ENCODE measurements around the gene HSD17B8. TPM values are rescaled to one million over a fixed set of nuclear protein-coding genes. Genes with fewer than 3 reads are reported as not detected.

HSD17B8 gene
- total RNA-seq, 2 experiments from 2014 or later, result 31.1 to 32.6 TPM

DNA sequence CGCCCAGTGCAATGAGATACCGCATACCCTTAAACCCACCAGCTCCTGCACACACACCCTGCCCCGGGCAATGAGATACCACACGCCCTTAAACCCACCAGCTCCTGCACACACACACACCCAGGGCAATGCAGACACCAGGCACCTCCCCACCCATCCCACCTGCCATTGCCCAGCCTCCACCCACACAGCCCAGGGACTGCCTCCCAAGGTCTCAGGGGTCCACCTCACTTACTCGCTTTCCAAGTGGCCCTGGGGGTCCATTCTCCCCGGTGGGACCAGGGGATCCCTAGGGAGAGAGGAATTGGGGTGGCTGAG lies 36.2 kb upstream of the HSD17B8 start:
- H3K4me1 Mint-ChIP-seq, result peaks cover 2% of the 10 kb centered on the region
- no peaks in the 10 kb centered on the region for H3K36me3 Mint-ChIP-seq
- H3K27ac Mint-ChIP-seq, result no peak overlapping the region
- no peak overlapping the region for H3K4me3 Mint-ChIP-seq
- H3K27me3 Mint-ChIP-seq, result no peaks in the 10 kb centered on the region
- H3K9me3 Mint-ChIP-seq, result no peaks in the 10 kb centered on the region
- no peak for DNase-seq

DNA sequence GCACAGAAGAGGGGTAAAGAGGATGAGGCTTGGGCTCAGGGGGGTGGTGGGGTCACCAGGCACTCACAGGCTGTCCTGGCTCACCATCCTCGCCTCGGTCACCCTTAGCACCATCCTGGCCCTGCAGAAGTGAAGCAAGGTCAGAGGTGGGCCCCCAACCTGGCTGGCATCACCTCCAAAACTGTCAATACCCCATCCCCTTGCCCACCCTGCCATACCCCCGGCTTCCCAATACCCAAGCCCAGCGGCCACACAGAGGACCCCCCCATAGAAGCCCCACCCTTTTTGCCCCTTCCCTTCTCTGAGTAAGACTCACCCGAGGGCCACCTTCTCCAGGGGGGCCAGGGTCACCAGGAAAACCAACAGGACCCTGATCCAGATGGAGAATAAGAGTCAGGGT lies 35.8 kb upstream of the HSD17B8 start:
- no peaks in the 10 kb centered on the region for H3K27me3 Mint-ChIP-seq
- no peak overlapping the region for H3K27ac Mint-ChIP-seq
- no peak for DNase-seq
- no peaks in the 10 kb centered on the region for H3K36me3 Mint-ChIP-seq
- H3K9me3 Mint-ChIP-seq, result no peaks in the 10 kb centered on the region
- H3K4me3 Mint-ChIP-seq, result no peak overlapping the region
- peaks cover 2% of the 10 kb centered on the region for H3K4me1 Mint-ChIP-seq

DNA sequence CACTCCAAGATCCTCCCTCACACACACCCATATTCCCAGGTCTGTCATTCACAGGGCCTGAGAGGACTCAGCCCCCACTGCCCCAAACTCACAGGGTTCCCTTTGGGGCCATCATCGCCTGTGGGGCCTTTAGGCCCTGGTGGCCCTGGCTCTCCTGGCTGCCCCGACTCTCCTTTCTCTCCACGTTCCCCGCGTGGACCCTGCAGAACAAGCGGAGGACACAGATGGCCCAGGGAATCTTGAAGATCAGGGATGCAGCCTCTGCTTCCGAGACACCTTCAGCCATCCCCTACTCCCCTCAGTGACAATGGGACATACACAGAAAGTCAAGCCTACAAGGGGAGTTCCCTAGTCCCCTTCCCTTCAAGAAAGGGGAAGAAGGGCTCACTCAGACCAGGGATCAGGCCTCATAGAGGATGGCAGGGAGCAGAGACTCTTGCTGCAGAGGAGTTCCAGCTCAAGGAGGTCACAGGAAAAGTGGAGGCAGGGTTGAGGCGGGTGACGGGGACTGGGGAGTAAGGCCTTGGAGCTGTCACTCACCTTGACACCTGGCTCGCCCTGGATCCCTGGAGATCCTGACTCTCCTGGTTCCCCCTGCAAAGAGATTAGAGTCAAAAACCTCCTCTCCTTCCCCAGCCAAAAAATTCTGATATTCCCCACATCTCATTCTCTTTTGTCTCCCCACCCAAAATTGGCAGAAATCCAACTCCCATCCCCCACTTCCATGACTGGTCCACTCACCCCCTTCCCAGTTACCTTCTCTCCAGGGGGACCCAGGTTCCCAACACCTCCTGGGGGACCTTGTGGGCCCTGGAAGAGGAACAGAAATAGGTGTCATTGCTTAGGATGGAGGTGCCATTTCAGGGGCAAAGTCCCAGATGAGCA lies 34.9 kb upstream of the HSD17B8 start:
- no peak overlapping the region for H3K27ac Mint-ChIP-seq
- no peak for DNase-seq
- no peaks in the 10 kb centered on the region for H3K9me3 Mint-ChIP-seq
- H3K36me3 Mint-ChIP-seq, result no peaks in the 10 kb centered on the region
- H3K4me3 Mint-ChIP-seq, result no peak overlapping the region
- no peaks in the 10 kb centered on the region for H3K27me3 Mint-ChIP-seq
- H3K4me1 Mint-ChIP-seq, result peaks cover 2% of the 10 kb centered on the region

DNA sequence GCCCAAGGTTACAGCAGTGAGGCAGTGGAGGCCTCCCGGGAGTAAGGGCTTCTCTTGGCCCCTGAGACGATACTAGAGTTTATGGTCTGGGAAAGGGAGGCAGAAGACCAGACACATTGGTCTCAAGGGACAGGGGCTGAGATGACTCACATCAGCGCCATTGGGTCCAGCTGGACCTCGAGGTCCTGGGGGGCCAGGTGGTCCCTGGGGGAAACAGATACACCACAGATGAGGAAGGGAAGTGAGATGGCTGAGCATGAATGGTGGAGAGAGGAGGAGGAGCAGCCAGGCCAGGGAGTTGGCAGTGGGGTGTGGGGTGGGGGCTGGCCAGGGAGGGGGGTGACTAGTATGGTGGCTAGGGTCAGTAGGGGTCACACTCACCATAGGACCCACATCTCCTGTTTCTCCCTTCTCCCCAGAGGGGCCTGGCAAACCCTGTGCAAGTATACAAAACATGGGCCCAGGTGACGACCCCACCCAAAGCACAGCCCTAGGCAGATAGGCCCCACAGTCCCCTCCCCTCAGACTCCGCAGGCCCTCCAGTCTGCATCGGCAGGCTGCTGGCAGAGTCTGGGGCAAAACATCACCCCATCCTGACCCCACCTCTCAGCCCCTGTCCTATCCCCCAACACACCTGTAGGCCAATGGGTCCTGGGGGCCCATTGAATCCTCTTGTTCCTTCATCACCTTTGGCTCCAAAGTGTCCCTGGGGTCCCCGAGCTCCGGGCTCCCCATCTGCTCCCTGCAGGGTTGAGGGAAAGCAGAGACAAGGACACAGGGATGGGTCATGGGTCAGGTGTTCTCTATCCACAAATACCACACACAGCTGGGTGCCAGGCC lies 34.1 kb upstream of the HSD17B8 start:
- H3K4me3 Mint-ChIP-seq, result no peak overlapping the region
- H3K4me1 Mint-ChIP-seq, result peaks cover 2% of the 10 kb centered on the region
- DNase-seq, result no peak
- H3K36me3 Mint-ChIP-seq, result no peaks in the 10 kb centered on the region
- H3K27ac Mint-ChIP-seq, result no peak overlapping the region
- H3K9me3 Mint-ChIP-seq, result no peaks in the 10 kb centered on the region
- no peaks in the 10 kb centered on the region for H3K27me3 Mint-ChIP-seq

DNA sequence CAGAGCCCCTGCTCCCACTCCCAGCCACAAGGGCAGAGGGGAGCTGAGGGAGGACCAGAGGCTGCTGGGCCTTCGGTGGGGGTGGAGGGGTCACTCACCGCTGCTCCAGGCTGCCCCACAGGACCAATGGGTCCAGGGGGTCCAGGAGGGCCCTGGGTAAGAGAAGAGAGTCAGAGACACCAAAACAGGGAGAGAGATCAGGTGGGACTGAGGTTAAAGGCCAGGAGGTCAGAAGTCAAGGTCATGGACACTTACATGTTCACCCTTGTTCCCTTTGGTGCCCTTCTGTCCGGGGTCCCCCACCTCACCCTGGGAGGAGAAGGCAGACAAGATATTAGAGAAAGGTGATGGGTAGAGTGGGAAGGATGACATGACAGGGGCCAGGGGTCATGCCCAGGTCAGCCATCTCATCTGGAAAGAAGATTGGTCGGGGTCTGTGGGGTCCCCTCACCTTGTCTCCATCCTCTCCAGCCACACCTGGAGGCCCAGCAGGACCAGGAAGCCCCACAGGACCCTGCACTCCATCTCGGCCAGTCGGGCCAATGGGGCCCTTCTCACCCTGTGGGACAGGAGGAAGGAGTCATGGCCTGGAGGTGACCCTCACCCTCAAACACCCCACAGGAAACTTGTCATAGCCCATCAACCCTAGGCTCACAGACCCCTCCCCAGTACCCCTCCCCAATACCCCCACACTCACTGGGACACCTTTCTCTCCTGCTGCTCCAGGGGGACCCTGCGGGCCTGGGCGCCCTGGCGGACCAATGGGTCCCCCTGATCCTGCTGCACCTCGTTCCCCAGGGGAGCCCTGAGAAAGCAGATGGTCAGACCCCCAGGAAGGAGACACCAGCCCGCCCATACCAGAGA lies 33.2 kb upstream of the HSD17B8 start:
- no peak for DNase-seq
- Mint-ChIP-seq H3K4me3 (no peak overlapping the region), H3K36me3 (no peaks in the 10 kb centered on the region), H3K27me3 (no peaks in the 10 kb centered on the region), H3K9me3 (no peaks in the 10 kb centered on the region), H3K4me1 (peaks cover 2% of the 10 kb centered on the region), H3K27ac (no peak overlapping the region)

DNA sequence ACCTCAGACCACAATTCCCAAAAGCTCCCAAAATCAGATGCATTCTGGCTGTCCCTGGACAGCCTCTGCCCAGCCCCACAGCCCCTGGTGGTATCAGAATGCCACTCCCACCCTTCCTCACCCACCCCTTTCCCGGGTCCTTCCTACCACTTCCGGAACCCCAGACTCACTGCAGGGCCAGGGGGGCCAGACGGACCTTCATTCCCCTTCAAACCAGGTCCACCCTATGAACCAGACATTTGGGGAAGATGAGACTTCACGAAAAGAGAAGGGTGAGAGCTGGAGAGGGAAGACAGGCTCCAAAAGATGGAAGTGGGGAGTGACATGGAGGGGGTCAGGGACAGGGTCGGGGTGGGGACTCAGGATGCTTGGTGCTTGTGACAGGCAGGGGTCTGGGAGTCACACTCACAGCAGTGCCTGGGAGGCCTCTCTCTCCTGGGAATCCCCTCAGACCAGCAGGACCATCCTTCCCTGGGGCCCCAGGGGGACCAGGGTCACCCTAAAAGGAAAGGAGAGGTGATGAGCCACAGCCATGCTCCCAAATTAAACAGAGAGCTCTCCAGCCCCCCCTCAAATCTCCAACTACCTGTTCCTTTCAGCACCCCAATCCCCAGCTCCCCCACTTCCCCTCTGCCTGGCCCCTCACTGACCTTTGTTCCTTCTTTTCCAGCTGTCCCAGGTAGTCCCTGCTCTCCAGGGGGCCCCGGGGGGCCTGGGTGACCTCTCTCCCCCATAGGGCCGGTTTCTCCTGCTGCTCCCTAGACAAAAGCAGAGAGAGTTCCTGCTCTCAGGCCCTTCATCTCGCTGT lies 32.4 kb upstream of the HSD17B8 start:
- Mint-ChIP-seq H3K4me3 (no peak overlapping the region), H3K36me3 (no peaks in the 10 kb centered on the region), H3K4me1 (peaks cover 2% of the 10 kb centered on the region), H3K27me3 (no peaks in the 10 kb centered on the region), H3K27ac (no peak overlapping the region), H3K9me3 (no peaks in the 10 kb centered on the region)
- DNase-seq, result no peak

DNA sequence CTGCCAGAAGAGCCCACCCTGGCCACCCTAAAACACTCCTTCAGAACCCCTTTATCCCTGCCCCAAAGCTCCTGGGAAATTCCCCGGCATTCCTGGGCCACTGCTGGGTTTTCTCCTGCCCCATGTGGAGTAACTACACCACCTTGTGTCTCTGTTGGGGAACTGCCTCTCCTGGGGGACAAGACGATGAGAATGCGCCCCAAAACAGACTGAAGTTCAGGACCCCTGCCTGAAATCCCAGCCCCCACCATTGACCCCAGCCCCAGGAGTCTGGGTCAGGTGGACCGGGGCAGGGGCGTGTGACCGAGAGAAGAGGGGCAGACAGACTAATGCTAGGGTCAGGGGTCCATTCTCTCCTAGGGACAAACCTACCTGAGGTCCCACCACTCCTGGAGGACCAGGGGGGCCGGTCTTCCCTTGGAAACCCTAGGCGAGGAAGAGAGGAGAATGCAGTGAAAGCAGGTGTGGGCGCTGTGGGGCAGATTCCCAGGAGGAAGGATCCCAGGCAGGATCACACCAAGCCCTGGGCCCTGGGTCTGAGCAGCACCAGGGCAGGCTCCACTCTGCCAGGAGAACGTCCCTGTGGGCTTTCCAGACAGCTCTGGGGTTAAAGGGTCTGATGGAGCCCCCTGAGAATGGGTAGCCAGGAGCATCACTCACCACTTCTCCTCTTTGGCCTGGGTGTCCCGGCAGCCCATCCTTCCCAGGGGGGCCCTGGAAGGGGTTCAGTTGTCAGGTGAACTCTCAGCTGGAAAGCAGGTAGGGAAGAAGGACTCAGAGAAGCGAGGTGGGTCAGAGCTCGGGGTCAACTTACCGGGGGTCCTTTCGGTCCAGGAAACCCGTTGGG lies 31.5 kb upstream of the HSD17B8 start:
- Mint-ChIP-seq H3K36me3 (no peaks in the 10 kb centered on the region), H3K27me3 (no peaks in the 10 kb centered on the region), H3K4me1 (peaks cover 2% of the 10 kb centered on the region), H3K27ac (no peak overlapping the region), H3K4me3 (no peak overlapping the region), H3K9me3 (no peaks in the 10 kb centered on the region)
- no peak for DNase-seq

DNA sequence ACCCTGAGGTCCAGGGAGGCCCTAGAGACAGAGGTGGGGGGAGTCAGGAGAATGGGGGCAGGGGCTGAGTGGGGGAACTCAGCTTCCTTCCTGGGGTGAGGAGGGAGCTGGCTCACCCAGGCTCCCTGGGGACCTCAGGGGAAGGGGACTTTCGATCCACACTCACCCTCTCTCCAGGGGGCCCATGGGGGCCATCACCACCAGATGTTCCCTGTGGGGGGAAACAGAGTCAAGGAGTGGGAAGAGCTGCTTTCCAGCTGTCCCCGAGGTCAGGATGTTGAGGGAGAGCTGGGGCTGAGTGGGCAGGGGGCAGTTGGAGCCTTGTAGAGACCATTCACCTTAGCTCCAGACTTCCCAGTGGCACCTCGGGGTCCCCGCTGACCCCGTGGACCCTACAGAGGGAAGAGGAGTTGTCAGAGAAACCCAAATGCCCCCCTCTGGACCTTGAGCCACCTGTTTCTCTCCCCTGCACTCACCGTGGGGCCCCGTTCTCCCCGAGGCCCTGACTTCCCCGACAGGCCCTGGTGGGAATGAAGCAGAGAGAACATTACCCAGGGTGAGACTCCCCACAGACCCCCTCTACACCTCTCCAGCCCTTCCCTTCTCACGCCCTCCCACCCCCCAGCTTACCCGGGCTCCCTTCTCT lies 30.8 kb upstream of the HSD17B8 start:
- no peak overlapping the region for H3K4me3 Mint-ChIP-seq
- no peaks in the 10 kb centered on the region for H3K9me3 Mint-ChIP-seq
- peaks cover 2% of the 10 kb centered on the region for H3K4me1 Mint-ChIP-seq
- no peak for DNase-seq
- no peak overlapping the region for H3K27ac Mint-ChIP-seq
- no peaks in the 10 kb centered on the region for H3K27me3 Mint-ChIP-seq
- H3K36me3 Mint-ChIP-seq, result no peaks in the 10 kb centered on the region

DNA sequence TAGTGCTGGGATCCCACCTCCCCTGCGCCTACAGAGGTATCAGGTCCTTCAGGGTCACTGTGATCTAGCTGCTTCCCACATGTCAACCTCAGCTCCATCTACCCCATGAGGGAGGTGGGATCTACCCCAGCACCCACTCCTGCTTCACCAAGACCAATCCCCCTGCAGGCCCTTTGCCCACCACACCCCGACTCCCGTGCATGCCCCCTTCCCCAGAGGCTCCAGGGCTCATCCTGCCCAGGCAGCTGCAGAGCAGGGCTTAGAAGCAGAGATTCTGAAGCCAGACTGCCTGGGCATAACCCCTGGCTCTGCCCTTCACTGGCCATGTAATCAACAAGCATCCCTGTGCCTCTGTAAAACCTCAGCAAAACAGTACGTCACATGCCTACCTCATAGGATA lies 29.7 kb upstream of the HSD17B8 start:
- Mint-ChIP-seq H3K27ac (no peak overlapping the region), H3K9me3 (no peaks in the 10 kb centered on the region), H3K4me3 (no peak overlapping the region), H3K4me1 (peaks cover 2% of the 10 kb centered on the region), H3K27me3 (no peaks in the 10 kb centered on the region), H3K36me3 (no peaks in the 10 kb centered on the region)
- DNase-seq, result no peak

DNA sequence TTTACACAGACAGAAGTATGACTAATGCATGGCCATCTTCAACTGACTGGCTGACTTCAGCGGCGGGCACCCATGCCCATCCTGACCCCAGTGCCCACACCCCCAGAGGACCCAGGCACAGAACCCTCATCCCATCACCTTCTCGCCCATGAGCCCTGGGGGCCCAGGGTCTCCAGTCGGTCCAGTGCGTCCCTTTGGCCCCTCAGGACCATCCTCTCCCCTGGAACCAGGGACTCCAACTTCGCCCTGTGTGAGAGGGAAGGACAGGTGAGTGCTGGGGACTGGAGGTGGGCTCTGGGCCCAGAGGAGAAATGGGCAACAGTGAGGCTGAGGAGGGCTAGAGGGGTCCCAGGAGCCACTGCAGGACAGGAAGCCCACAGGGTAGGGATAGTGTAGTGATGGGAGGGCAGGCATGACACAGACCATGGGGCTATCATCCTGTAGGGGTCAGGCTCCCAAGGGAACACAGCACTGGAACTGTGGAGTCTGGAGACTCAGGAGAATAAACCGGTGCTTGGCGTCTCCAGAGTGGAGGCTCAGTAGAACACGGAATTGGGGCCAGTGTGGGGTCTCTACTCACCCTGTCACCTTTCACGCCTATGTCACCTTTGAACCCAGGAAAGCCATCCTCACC lies 28.9 kb upstream of the HSD17B8 start:
- DNase-seq, result no peak
- H3K27ac Mint-ChIP-seq, result no peak overlapping the region
- H3K9me3 Mint-ChIP-seq, result no peaks in the 10 kb centered on the region
- no peak overlapping the region for H3K4me3 Mint-ChIP-seq
- no peaks in the 10 kb centered on the region for H3K27me3 Mint-ChIP-seq
- no peaks in the 10 kb centered on the region for H3K36me3 Mint-ChIP-seq
- H3K4me1 Mint-ChIP-seq, result peaks cover 2% of the 10 kb centered on the region

DNA sequence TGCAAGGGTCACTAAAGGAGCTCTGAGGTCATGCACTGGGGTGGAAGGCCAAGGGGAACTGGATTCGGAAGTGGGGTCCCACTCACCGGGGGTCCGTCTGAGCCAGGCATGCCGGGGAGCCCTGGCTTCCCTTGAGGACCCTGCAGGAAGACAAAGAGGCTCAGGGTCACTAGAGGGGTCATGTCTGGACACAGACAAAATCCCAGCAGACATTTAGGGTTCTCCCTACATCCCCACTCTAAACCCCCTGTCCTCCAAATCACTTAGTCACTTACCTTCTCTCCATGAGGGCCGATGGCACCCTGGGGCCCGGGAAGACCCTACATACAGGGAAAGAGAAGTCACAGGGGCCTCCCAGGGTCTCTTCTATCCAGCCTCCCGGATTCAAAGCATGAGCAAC lies 27.5 kb upstream of the HSD17B8 start:
- no peak overlapping the region for H3K27ac Mint-ChIP-seq
- H3K36me3 Mint-ChIP-seq, result no peaks in the 10 kb centered on the region
- no peak overlapping the region for H3K4me3 Mint-ChIP-seq
- no peak for DNase-seq
- H3K4me1 Mint-ChIP-seq, result peaks cover 2% of the 10 kb centered on the region
- H3K27me3 Mint-ChIP-seq, result no peaks in the 10 kb centered on the region
- H3K9me3 Mint-ChIP-seq, result no peaks in the 10 kb centered on the region

DNA sequence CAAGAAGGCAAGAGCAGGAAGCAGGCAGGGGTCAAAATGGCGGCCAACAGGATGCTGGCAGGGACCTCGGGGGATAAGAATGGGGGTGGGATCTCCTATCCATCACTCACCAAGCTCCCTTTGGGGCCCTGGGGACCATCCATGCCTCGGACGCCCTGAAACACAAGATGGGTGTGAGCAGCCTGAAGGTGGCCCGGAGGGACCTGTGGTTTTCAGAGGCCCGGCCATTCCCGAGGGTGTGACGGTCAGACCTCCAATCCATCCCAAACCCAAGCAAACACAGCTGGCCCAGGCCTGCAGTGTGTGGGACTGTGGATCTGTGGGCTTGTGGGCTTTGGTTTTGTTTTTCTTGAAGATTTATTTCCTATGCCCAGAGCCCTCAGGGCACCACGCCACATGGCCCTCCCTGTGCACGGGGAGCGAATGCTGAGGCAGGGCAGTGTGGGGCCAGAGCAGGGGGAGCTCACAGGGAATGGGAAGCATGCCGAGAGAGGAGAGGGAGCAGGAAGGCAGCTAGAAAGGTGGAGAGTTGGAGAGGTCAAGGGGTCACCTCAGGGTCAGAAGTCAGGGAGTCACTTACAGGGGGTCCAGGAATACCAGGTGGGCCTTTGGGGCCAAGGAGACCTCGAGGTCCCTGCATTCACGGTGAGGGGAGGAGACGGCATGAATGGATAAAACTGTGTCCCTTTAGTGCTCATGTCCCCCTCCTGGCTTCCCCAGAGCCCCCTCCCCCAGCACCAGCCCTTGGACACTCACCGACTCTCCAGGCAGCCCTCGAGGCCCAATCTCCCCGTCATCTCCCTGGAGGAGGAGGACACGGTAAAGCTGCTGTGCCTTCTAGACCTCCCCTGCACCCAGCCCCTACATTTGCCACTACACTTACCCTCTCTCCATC lies 26.7 kb upstream of the HSD17B8 start:
- H3K4me1 Mint-ChIP-seq, result peaks cover 2% of the 10 kb centered on the region
- no peak for DNase-seq
- H3K4me3 Mint-ChIP-seq, result no peak overlapping the region
- peaks cover 3% of the 10 kb centered on the region for H3K9me3 Mint-ChIP-seq
- H3K36me3 Mint-ChIP-seq, result peaks cover 3% of the 10 kb centered on the region
- no peak overlapping the region for H3K27ac Mint-ChIP-seq
- H3K27me3 Mint-ChIP-seq, result no peaks in the 10 kb centered on the region
